ENCODE data around the gene OR51G1.
A peak's percentile ranks its signal among the peaks of the same experiment; 100 is the strongest.
"Not testable (repeated sequence)": the region's sequence is repeated elsewhere in the genome, so short reads cannot be mapped to it uniquely, and the experiment has no call there.

OR51G1 gene, protein sequence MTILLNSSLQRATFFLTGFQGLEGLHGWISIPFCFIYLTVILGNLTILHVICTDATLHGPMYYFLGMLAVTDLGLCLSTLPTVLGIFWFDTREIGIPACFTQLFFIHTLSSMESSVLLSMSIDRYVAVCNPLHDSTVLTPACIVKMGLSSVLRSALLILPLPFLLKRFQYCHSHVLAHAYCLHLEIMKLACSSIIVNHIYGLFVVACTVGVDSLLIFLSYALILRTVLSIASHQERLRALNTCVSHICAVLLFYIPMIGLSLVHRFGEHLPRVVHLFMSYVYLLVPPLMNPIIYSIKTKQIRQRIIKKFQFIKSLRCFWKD

DNA sequence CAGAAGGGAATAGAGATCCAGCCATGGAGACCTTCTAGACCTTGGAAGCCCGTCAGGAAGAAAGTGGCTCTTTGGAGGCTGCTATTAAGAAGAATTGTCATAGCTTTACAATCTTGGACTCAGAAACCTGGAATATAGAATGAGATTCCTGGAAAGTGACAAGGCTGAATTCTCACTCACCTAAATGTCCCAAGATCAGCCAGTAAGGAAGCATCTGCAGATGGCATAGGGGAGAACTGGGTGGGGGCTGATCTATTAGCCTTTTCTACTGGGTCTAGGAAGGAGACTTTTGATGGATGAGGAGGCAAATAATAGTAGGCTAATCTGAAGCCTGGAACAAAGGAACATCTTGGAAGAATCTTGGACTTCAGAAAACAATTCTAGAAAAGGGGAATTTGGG lies at the start of gene OR51G1:
Gene OR51G1 (minus strand): TSS at position 101 of the 400 bp plus-strand sequence. CDS start 0 bp downstream, at position 101.
- DNase-seq (ENCODE audit: low spot score): no peak

DNA sequence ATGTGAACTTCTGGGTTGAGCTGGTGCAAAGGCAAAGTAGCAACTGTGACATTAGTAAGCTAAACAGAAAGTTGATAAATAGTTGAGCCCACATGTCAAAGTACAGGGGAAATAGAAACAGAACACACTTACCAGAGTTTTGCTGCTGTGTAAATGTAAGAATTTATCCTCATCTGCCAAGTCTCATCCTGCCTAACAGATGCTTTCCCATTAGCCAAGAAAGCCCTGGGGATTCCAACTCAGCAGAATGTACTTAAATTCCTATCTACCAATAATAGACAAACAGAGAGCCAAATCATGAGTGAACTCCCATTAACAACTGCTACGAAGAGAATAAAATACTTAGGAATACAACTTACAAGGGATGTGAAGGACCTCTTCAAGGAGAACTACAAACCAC lies 38.7 kb upstream of the OR51G1 start:
- DNase-seq (ENCODE audit: low spot score): no peak

DNA sequence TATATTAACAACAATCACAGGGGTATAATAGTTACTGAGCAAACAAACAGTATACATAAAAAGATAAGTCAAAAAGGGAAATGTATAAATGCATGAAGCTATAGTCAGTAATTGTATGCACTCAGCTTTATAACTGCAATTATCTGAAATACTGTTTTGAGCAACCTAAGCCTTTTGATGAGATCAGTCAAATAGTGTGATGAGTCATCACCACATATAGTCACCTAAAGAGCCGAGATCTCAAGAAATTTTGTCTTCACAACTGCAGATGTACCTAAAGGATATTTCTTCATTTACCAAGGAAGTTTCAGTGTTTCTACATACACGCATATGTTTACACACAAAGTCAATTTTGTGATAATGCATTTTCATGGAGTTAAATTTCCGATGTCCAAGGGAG lies 36.7 kb upstream of the OR51G1 start:
- no peak for DNase-seq (ENCODE audit: low spot score)

DNA sequence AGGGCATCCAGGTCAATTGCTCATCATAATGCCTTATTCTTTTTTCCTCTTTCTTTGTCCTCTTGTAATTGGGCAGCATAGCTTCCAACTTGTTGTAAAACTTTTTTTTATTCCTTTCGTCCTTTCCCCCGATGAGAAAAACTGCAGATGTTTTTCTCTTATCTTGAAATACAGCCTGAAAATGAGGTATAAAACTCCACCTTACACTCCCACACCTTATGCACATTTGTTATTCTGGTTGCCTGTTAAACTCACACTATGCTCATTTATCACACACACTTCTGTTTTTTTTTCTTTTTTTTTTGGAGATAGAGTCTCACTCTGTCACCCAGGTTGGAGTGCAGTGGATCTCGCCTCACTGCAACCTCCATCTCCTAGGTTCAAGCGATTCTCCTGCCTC lies 33.3 kb upstream of the OR51G1 start:
- no peak for DNase-seq (ENCODE audit: low spot score)

DNA sequence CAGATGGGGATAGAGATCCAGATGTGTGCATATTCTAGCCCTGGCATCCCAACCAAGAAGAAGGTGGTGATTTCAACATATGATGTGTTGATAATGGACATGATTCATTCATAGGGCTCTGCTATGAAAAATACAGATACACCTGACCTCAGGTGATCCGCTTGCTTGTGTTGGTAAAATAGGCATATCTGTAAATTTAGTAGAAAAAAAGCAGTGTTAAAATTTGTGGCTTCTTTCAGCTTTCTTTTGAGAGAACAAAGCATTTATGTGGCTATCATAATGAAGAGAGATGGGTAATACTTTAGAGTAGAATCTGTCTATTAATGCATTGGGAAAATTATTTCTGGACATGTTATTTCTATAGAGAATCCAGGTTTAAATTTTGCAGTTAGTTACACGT lies 31.5 kb upstream of the OR51G1 start, which contains the start of gene OR51A2:
Gene OR51A2 (minus strand): TSS at position 101 of the 400 bp plus-strand sequence. CDS start 0 bp downstream, at position 101.
- DNase-seq (ENCODE audit: low spot score): not testable (repeated sequence)

DNA sequence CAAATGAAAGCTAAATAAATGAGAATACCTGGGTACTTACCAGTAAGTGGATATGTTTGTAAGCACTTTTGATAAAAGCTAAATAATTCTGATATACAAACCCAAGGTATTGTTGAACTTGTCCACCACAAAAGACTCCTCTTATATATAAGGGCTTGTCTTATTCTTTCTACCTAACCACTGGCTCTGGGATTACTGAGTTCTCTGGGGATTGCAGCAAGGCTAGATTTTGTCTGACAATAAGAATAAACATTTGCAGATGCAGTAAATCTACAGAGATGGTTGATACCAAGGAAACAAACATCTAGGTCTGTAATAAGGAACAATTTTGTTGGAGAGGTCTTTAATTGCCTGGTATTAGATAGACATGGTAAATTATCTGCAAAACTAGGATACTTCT lies 23.4 kb upstream of the OR51G1 start, which contains the start of gene OR51A4:
Gene OR51A4 (minus strand): TSS at position 101 of the 400 bp plus-strand sequence. CDS start 505 bp downstream, outside the sequence.
- no peak for DNase-seq (ENCODE audit: low spot score)

DNA sequence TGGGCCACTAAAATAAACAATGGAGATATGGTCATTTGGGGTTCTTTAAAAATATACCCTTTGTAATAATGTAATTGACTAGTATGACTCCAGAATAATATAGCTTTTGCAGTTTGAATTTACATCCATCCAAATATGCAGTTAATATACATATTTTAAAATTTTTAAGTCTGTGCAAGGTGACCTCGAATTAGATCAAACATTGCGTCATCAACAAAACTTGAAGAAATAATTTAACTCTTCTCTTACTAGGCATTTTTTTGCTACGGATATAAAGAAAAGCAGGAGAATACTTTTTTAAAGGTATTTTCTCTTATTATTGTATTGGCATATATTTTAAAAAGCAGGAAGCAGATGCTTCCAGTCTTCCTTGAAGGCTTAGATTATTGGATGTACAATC lies 12.6 kb upstream of the OR51G1 start:
- no peak for DNase-seq (ENCODE audit: low spot score)

DNA sequence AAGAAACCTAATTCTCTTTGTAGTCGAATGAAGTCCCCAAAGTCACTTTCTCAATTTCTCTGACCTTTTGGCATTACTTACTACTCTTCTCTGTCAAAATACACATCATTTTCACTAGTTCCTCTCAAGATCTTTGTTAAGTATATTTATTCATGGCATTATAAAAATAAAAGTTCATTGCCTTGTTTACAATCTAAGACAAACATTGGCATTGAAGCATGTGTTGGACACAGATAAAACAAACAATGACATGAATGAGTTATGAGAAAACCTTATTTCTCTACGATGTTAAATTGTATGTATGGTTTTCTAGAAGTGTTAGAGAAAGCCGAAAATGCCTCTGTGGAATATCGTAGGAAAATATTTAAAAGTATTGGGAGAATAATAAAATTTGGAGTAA lies 8.6 kb upstream of the OR51G1 start:
- DNase-seq (ENCODE audit: low spot score): no peak

DNA sequence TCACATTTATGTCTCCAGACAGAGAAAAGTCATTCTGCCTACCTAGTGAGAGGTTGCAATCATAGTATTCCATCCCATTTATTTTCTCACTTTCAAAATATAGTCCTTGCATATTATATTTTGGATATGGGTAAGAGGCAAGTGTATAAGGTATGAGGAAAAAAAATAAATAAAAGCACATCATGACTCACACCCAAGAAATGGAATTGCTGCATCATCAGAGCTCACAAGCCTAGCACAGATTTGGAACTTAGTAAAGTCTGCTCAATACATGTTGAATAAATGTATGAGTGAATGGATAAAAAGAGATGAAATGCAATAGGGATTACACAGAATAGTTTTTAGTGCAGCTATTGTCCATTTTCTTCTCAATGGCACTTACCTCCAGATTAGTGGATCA lies 2.5 kb upstream of the OR51G1 start:
- DNase-seq (ENCODE audit: low spot score): no peak

DNA sequence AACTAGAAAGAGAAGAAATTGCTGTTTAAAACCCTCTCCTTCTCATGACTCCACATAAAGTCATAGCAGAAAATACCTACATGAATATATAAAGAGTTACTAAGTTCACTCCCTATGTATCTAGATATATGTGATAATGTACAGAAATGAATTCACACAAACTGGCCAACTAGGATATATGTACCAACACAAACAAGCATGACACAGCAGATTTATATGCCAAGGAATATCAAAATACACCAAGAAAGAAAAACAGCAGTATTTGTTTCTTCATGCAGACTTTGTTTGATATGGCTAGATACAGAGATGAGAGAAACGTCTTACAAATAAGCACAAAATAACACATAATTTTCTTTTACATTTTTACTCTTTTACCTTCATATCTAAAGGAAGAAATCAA lies 1.8 kb downstream of the OR51G1 start:
- DNase-seq (ENCODE audit: low spot score): no peak

DNA sequence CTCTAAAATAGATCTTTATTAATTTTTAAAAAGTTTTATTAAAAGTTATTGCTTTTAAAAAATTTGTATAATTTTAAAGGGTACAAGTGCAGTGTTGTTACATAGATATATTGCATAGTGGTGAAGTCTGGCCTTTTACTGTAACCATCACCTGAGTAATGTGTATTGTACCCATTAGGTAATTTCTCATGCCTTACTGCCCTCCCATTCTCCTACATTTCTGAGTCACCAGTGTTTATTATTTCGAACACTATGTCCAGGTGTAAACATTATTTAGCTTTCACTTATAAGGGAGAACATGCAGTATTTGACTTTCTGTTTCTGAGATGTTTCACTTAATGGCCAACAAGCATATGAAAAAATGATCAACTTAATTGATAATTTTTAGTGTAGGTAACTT lies 2.3 kb downstream of the OR51G1 start:
- DNase-seq (ENCODE audit: low spot score): no peak

DNA sequence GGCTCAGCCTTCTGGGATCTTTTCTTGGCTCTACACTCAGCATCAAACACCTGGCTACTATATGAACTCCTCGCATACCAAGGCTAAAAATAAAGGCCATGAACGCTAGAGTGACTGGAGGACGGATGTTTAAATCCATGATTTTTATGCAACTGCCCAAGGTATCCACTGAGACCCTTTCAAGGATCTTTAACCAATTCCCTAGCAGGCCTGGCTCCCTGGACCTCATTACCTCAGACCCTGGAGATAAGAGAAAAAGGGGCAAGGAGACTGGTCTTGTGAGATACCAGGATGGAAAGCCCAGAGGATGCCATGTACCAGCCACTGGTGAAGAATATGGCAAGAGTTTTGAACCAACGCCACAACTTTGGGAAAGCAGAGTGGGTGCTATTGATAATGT lies 4.9 kb downstream of the OR51G1 start, which contains the start of gene OR51G2:
Gene OR51G2 (minus strand): TSS at position 101 of the 400 bp plus-strand sequence. CDS start 3,687 bp downstream, outside the sequence.
- no peak for DNase-seq (ENCODE audit: low spot score)

DNA sequence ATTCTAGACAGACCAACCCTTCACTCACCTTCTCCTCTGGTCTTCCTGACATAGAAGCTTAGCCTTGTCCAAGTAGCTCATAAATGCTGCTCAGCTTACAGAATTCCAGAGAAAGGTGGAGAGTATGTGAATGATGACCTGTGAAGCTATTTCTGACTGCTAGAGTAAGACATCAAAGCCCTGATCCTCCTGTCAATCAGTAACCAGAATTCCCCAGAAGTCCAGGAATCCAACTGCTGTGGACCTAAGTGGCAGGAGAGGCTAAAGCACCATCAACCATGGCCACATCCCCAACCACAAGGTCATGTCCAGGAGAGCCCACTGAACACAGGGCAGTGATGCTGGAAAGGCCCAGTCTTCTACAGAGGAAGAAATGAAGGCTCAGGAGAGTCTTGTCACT lies 7.6 kb downstream of the OR51G1 start:
- DNase-seq (ENCODE audit: low spot score): no peak

DNA sequence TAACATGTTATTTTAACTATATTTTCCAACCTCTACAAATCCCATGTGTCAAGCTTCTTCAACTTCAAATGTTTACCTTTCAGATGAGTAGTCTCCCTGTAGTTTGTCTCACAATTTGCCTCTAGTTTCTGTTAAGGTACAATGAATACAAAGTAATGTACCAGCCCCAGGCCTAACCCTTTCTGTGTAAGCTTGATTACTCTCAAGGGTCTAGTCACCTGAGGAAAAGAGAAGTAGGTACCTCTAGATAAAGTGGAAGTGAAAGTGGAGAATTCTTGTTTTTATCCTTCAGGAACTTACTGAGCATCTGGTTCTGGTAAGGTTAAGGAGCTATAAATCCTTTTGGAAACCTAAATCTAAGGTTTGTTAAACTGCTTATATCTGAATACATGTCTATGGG lies 20.7 kb downstream of the OR51G1 start, which contains the start of gene OR51A7:
Gene OR51A7 (plus strand): TSS at position 300 of the 400 bp plus-strand sequence. CDS start 3,587 bp downstream, outside the sequence.
- DNase-seq (ENCODE audit: low spot score): no peak

DNA sequence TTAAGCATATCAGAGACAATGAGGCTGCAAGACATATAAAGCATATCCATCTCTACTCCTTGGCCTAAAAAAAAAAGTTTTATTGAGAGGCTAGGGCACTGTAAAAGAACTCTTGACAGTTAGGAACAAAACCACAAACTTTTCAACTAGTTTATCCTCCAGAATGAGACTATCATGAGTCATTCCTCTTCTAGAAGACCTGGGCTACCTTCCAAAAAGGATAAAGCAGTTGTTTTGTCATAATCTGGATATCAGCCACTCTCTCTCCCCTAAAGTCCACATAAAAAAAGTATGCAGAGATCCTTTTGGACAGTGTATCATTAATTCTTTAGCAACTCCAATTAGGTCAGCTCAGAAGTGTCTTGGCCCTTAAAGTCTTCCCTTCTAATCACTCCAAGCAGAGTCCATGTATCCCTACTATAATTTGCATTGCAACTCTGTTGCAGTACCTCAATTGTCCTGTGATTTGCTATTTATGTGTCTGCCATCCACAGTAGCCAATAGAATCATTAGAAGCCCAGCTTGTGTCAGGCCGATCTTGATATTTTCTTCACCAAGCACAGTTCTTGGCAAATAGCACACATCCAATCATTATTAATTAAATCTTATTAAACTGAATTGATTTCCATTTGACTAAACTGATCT lies 32.0 kb downstream of the OR51G1 start:
- peak; percentile 9 for DNase-seq (ENCODE audit: low spot score)

DNA sequence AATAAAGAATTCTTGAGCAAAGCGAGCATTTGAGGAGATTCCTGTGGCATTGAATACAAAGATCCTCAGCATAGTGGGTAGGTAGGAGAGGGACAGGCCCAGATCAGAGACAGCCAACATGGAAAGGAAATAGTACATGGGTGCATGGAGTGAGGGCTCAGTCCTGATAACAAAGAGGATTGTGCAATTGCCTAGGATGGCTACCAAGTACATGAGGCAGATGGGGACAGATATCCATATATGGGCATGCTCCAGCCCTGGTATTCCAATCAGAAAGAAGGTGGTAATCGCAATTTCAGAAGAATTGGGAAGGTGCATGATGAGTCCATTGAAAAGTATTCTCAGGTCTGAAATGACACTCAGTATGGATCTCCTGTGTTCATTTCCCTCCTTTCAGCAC lies 33.9 kb downstream of the OR51G1 start:
- DNase-seq (ENCODE audit: low spot score): no peak

DNA sequence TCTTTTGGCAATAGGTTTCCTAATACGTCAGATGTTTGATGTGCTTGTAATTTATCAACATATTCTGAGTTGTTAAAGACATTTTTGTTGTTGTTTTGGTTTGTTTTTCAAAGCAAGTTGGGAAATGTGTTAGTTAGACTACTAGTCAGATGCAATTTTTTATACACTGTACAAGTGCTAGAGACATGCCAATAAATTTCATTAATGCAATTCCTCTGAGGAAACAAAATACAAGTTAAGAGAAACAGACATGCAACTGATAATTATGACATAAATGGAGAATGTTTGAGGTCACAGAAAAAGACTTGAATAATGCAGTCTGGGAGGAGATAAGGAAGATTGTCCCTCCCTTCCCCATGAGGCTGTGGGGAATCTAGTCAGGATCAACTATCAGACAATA lies 36.5 kb downstream of the OR51G1 start:
- DNase-seq (ENCODE audit: low spot score): no peak

DNA sequence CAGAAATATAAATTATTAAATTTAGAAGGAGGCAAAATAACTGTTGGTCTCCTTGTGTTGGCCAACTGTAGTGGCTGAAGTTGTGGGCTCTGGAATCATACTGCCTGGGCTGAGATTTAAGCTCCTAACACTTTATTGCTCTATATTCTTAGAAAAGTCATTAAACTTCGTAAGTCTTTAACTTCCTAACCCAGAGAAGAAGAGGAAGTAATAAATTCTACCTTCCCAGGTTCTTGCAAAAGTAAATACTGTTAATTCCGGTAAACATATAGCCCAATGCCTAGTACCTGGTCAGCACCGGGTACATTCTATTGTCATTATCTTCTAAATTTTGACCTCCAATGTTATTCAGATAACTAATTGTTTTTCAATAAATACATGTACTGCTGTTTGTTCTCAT lies 38.0 kb downstream of the OR51G1 start:
- no peak for DNase-seq (ENCODE audit: low spot score)

DNA sequence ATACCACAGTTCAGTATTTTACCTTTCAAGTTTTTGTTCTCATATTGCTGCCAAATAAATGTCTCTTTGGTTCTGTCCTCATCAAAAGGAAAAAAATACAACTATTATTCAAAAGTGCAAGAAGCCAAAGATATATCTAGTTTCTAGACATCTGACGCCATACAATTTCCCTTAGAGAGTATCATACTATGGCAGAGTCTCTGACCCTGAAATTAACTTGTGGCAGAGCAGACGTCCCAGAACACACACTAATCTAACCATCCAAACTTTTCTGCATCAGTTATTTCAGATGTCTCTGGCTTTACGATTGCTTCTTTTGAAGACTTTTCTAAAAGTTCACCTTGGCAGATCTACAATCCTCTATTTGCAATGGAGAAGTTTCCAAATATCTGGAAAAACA lies 39.8 kb downstream of the OR51G1 start:
- DNase-seq (ENCODE audit: low spot score): no peak

DNA sequence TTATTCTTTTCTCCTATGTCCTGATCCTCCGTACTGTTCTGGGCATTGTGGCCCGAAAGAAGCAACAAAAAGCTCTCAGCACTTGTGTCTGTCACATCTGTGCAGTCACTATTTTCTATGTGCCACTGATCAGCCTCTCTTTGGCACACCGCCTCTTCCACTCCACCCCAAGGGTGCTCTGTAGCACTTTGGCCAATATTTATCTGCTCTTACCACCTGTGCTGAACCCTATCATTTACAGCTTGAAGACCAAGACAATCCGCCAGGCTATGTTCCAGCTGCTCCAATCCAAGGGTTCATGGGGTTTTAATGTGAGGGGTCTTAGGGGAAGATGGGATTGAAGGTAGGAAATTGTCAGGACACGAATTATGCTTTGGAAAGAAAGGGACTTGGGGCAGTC lies 41.6 kb downstream of the OR51G1 start:
- DNase-seq (ENCODE audit: low spot score): no peak

DNA sequence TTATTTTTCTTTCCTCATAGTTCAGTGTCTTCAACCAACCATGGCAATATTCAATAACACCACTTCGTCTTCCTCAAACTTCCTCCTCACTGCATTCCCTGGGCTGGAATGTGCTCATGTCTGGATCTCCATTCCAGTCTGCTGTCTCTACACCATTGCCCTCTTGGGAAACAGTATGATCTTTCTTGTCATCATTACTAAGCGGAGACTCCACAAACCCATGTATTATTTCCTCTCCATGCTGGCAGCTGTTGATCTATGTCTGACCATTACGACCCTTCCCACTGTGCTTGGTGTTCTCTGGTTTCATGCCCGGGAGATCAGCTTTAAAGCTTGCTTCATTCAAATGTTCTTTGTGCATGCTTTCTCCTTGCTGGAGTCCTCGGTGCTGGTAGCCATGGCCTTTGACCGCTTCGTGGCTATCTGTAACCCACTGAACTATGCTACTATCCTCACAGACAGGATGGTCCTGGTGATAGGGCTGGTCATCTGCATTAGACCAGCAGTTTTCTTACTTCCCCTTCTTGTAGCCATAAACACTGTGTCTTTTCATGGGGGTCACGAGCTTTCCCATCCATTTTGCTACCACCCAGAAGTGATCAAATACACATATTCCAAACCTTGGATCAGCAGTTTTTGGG lies 42.2 kb downstream of the OR51G1 start, which contains the start of gene OR51T1:
Gene OR51T1 (plus strand): TSS at position 41 of the 641 bp plus-strand sequence. CDS start 0 bp downstream, at position 41.
- DNase-seq (ENCODE audit: low spot score): no peak

DNA sequence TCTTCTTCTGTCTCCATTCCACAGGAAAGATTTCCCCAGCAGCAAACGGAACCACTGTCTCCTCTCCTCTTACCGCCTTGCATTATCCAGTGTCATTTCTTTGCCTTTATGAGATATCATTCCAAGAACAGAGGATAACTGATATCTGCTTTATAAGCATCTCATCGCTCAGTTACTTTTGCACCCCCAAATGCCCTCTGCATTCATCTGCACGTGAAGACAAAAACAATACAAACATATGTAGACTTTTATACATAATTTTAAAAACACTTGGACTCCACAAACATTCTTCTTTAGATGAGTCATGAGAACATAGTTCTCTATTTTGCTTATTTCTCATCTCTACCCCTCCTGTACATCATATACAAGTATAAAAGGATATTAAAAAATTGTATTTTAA lies 43.0 kb downstream of the OR51G1 start:
- DNase-seq (ENCODE audit: low spot score): no peak

Measured in LoVo (cell line).